OCI-LY7 (cell line): ENCODE measurements around the gene RARG. TPM values are rescaled to one million over a fixed set of nuclear protein-coding genes. Genes with fewer than 3 reads are reported as not detected.
A peak's percentile ranks its signal among the peaks of the same experiment; 100 is the strongest.

Source experiments
- BruUV-seq: library from RNA; stranded (reverse); fragments of 400-500 nt; replicated peaks from 2 replicates; lab custom pipeline; 2021; lab: Mats Ljungman, UMichigan
- CTCF ChIA-PET: fragments of 300-600 bp; sonication (Branson Sonifier 250); formaldehyde crosslinking; loops from one replicate; lab custom pipeline; 2022; ENCODE audit warnings: antibody characterized with exemption; ENCODE audit not compliant: unreplicated experiment; lab: Charles Lee
- POLR2A ChIA-PET: fragments of 300-600 bp; sonication (Branson Sonifier 250); formaldehyde crosslinking; loops from one replicate; lab custom pipeline; 2022; ENCODE audit warnings: antibody characterized with exemption; lab: Charles Lee
- DNase-seq: peaks from one replicate; pipeline ENCODE4 v3.0.0-alpha.2; 2015; ENCODE audit warnings: low spot score
- H2AFZ ChIP-seq: fragments of 200-600 bp; sonication (generic), shearing (Covaris generic); 2 replicates; pipeline ENCODE4 v1.6.1; 2014; ENCODE audit warnings: mild to moderate bottlenecking, antibody characterized with exemption, low read length, moderate library complexity
- H3K27ac ChIP-seq: fragments of 200-600 bp; sonication (generic); 2 replicates; pipeline ENCODE4 v1.5.1; 2014; ENCODE audit warnings: mixed run types, low read depth, mild to moderate bottlenecking, moderate library complexity, low read length, inconsistent platforms; ENCODE audit not compliant: poor library complexity, severe bottlenecking
- H3K36me3 ChIP-seq: fragments of 200-600 bp; sonication (generic); 2 replicates; pipeline ENCODE4 v1.6.1; 2014; ENCODE audit warnings: mild to moderate bottlenecking, antibody characterized with exemption, low read length, moderate library complexity, mixed read lengths; ENCODE audit not compliant: insufficient read depth
- H3K4me1 ChIP-seq: fragments of 200-600 bp; sonication (generic); 2 replicates; pipeline ENCODE4 v1.5.1; 2014; ENCODE audit warnings: mild to moderate bottlenecking, low read length; ENCODE audit not compliant: insufficient read depth, poor library complexity, severe bottlenecking
- H3K4me2 ChIP-seq: fragments of 200-600 bp; sonication (generic); 2 replicates; pipeline ENCODE4 v1.6.1; 2014; ENCODE audit warnings: mild to moderate bottlenecking, low read length
- H3K4me3 ChIP-seq: fragments of 200-600 bp; sonication (generic); 2 replicates; pipeline ENCODE4 v1.5.1; 2014; ENCODE audit warnings: mild to moderate bottlenecking, low read depth, low read length; ENCODE audit not compliant: poor library complexity, severe bottlenecking
- H3K79me2 ChIP-seq: fragments of 200-600 bp; sonication (generic); 2 replicates; pipeline ENCODE4 v1.6.1; 2016; ENCODE audit warnings: low read depth, mild to moderate bottlenecking, low read length, moderate library complexity, mixed read lengths; ENCODE audit not compliant: insufficient read depth
- H3K9me2 ChIP-seq: fragments of 200-600 bp; sonication (generic); 2 replicates; pipeline ENCODE4 v1.6.1; 2016; ENCODE audit warnings: mild to moderate bottlenecking, low read length, mixed read lengths; ENCODE audit not compliant: insufficient read depth
- H3K9me3 ChIP-seq: fragments of 200-600 bp; sonication (generic); 2 replicates; pipeline ENCODE4 v1.6.1; 2014; ENCODE audit warnings: mild to moderate bottlenecking, mixed run types, low read length, mixed read lengths
- H4K20me1 ChIP-seq: fragments of 200-600 bp; sonication (generic); 2 replicates; pipeline ENCODE4 v1.6.1; 2014; ENCODE audit warnings: mild to moderate bottlenecking, antibody characterized with exemption, low read length, moderate library complexity, mixed read lengths; ENCODE audit not compliant: insufficient read depth
- EZH2phosphoT487 ChIP-seq: fragments of 200-600 bp; sonication (generic); IDR thresholded peaks from 2 replicates; pipeline ENCODE4 v1.6.1; 2018; ENCODE audit warnings: low read depth, borderline replicate concordance, mild to moderate bottlenecking, mixed run types, antibody characterized with exemption, low read length, moderate library complexity, mixed read lengths
- intact Hi-C: fragments of 100-400 bp; cut with micrococcal nuclease; formaldehyde crosslinking; loops from one replicate; pipeline ENCODE4 v1.10.0; 2022; ENCODE audit not compliant: unreplicated experiment
- total RNA-seq, 2 experiments: library from RNA; depleted of rRNA in 1 of 2; stranded (reverse); fragments of >200 nt in 1 of 2; shearing (Covaris generic) in 1 of 2; gene quantifications; 2 replicates each; pipeline ENCODE4 v1.2.3, GENCODE V29; 2014 to 2022
- TF ChIP-seq, protein P1 (sequence below): fragments of 200-600 bp; sonication (generic); conservative IDR thresholded peaks from 2 replicates; pipeline ENCODE4 v1.5.1; 2014; ENCODE audit warnings: mild to moderate bottlenecking, antibody characterized with exemption, low read length, moderate library complexity, mixed read lengths

RARG gene
- total RNA-seq, 2 experiments from 2014 or later: 7.0 to 8.4 TPM

GRCh38 chr12:53218551-53219291 lies 13.3 kb downstream of the RARG start:
- CTCF ChIA-PET: interaction anchor here (0.6 to 1.5 kb wide), 3 partner anchors 49 to 105 kb away, joined by 4 to 13 read pairs (median 7); partner anchors contain the start of gene ESPL1
- POLR2A ChIA-PET: interaction anchor here (0.6 to 3.4 kb wide), 5 partner anchors 10 to 452 kb away, joined by 3 to 21 read pairs (median 6); partner anchors contain the start of genes ESPL1 and ITGB7
- peak overlapping the region; percentile 74 for H3K4me3 ChIP-seq
- TF ChIP-seq, protein P1, sequence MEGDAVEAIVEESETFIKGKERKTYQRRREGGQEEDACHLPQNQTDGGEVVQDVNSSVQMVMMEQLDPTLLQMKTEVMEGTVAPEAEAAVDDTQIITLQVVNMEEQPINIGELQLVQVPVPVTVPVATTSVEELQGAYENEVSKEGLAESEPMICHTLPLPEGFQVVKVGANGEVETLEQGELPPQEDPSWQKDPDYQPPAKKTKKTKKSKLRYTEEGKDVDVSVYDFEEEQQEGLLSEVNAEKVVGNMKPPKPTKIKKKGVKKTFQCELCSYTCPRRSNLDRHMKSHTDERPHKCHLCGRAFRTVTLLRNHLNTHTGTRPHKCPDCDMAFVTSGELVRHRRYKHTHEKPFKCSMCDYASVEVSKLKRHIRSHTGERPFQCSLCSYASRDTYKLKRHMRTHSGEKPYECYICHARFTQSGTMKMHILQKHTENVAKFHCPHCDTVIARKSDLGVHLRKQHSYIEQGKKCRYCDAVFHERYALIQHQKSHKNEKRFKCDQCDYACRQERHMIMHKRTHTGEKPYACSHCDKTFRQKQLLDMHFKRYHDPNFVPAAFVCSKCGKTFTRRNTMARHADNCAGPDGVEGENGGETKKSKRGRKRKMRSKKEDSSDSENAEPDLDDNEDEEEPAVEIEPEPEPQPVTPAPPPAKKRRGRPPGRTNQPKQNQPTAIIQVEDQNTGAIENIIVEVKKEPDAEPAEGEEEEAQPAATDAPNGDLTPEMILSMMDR: no peak
- TF ChIP-seq EZH2phosphoT487: no peak
- H3K79me2 ChIP-seq: no peaks in the 10 kb centered on the region
- peak overlapping the region; percentile 82; the same call in 1 of the 2 replicates for H2AFZ ChIP-seq
- no TSS peak for BruUV-seq
- H3K4me2 ChIP-seq: peak overlapping the region; percentile 96
- DNase-seq: no peak
- no peaks in the 10 kb centered on the region for H3K9me2 ChIP-seq
- peaks cover 85% of the 10 kb centered on the region for H3K4me1 ChIP-seq
- no peaks in the 10 kb centered on the region for H4K20me1 ChIP-seq
- H3K36me3 ChIP-seq: no peaks in the 10 kb centered on the region
- H3K27ac ChIP-seq: no peak overlapping the region
- no peaks in the 10 kb centered on the region for H3K9me3 ChIP-seq
- intact Hi-C loops: no loop called here

- peak overlapping the region; percentile 96 for H3K4me2 ChIP-seq
- H3K4me3 ChIP-seq: no peak overlapping the region
These were observed 14.1 kb downstream of the RARG start for GRCh38 chr12:53217931-53218307.

More at GRCh38 chr12:53217931-53218307, 14.1 kb downstream of the RARG start:
- POLR2A ChIA-PET: interaction anchor here (0.6 to 1.5 kb wide), 3 partner anchors 11 to 453 kb away, joined by 3 to 6 read pairs (median 3); partner anchors contain the start of gene ITGB7
- Histone ChIP-seq H3K9me3 (no peaks in the 10 kb centered on the region), H2AFZ (no peak overlapping the region), H3K36me3 (peaks cover 1% of the 10 kb centered on the region; the same call in 1 of the 2 replicates), H4K20me1 (no peaks in the 10 kb centered on the region), H3K4me1 (peaks cover 85% of the 10 kb centered on the region), H3K27ac (no peak overlapping the region), H3K9me2 (no peaks in the 10 kb centered on the region), H3K79me2 (no peaks in the 10 kb centered on the region)
- no peak for DNase-seq
- no peak for TF ChIP-seq EZH2phosphoT487
- TF ChIP-seq, protein P1: no peak
- CTCF ChIA-PET: interaction anchor here (1.5 kb wide), 1 partner anchor 50 kb away, joined by 4 read pairs; the partner anchor contains the start of gene ESPL1
- intact Hi-C loops: no loop called here
- BruUV-seq: no TSS peak
